Testis (tissue), 3 donors: ENCODE data around the gene C16orf90. TPM values are rescaled to one million over a fixed set of nuclear protein-coding genes. Genes with fewer than 3 reads are reported as not detected.

ENCODE experiments used
- DNase-seq: peaks from one replicate; pipeline ENCODE4 v3.0.0-alpha.2; 2019
- H3K27ac ChIP-seq, 2 donors: fragments of 200-600 bp; sonication (generic); one replicate each; pipeline ENCODE4 v1.5.1; 2019
- H3K27me3 ChIP-seq: fragments of 200-600 bp; sonication (generic); one replicate; pipeline ENCODE4 v1.5.1; 2019
- H3K36me3 ChIP-seq: fragments of 200-600 bp; sonication (generic); one replicate; pipeline ENCODE4 v1.5.1; 2017; ENCODE audit warnings: low read depth; ENCODE audit errors: missing control alignments
- H3K4me1 ChIP-seq: fragments of 200-600 bp; sonication (generic); one replicate; pipeline ENCODE4 v1.5.1; 2019
- H3K4me3 ChIP-seq, 2 donors: fragments of 200-600 bp; sonication (generic); one replicate each; pipeline ENCODE4 v1.5.1; 2017 to 2019
- H3K9me3 ChIP-seq: fragments of 200-600 bp; sonication (generic); one replicate; pipeline ENCODE4 v1.5.1; 2017
- CTCF ChIP-seq, 3 experiments: fragments of 450-650 bp in 2 of 3; fragments of 200-600 bp in 1 of 3; sonication (generic) in 1 of 3; IDR thresholded peaks; one replicate each; pipeline ENCODE4 v1.5.1; 2016 to 2019; ENCODE audit warnings: antibody characterized with exemption in 3 of 3, mild to moderate bottlenecking in 2 of 3, moderate library complexity in 1 of 3
- POLR2A ChIP-seq: fragments of 450-650 bp; IDR thresholded peaks from one replicate; pipeline ENCODE4 v1.6.1; 2017; ENCODE audit warnings: antibody characterized with exemption, mild to moderate bottlenecking, moderate library complexity
- WGBS, 2 donors: methylation state at CpG; one replicate each; pipeline ENCODE4 v1.1.5; 2018; 5-methylcytosine and 5-hydroxymethylcytosine counted together
- intact Hi-C: fragments of 100-400 bp; cut with DNase I; formaldehyde crosslinking; loops from one replicate; pipeline ENCODE4 v1.15.1; 2023; ENCODE audit warnings: low total_unique reads
- polyA plus RNA-seq: library from polyadenylated mRNA; stranded (reverse); fragments of 350-450 nt; fragmentation: Illumina TruSeq; extraction: RNeasy Lipid Tissue Mini Kit (QIAGEN cat#74804); gene quantifications from one replicate; pipeline ENCODE4 v1.2.3, GENCODE V29; 2014; ENCODE audit warnings: low read depth, low replicate concordance; ENCODE audit not compliant: insufficient read depth
- total RNA-seq, 2 donors: library from RNA; depleted of rRNA; stranded (reverse); fragments of >200 nt; gene quantifications; one replicate each; pipeline ENCODE4 v1.2.3, GENCODE V29; 2016

Gene C16orf90
- total and polyA plus RNA-seq, 3 donors from 2014 or later = 14.2 to 52.1 (median 33.8) TPM

- H3K27me3 ChIP-seq = no peaks in the 10 kb centered on the region
- intact Hi-C loops = no loop called here
- H3K4me3 ChIP-seq = no peak overlapping the region
- H3K4me1 ChIP-seq = peaks cover 18% of the 10 kb centered on the region
- H3K9me3 ChIP-seq = no peaks in the 10 kb centered on the region
- no peaks in the 10 kb centered on the region for H3K36me3 ChIP-seq
- TF ChIP-seq CTCF (IDR thresholded peaks at IDR 0.05) = no peak
- no peak for TF ChIP-seq POLR2A
- 82 to 89% methylated on average over 10 of the region's 10 CpGs for WGBS, 2 donors
- H3K27ac ChIP-seq = no peak overlapping the region
- no peak for DNase-seq
Measured at GRCh38 chr16:3472878-3473595, 22.3 kb downstream of the C16orf90 start.

GRCh38 chr16:3471518-3472176 is 23.6 kb downstream of the C16orf90 start:
- 85 to 88% methylated on average over 18 to 20 of the region's 20 CpGs for WGBS, 2 donors
- TF ChIP-seq CTCF (IDR thresholded peaks at IDR 0.05) (no peak), POLR2A (no peak)
- H3K9me3 ChIP-seq = no peaks in the 10 kb centered on the region
- no peaks in the 10 kb centered on the region for H3K27me3 ChIP-seq
- H3K36me3 ChIP-seq = no peaks in the 10 kb centered on the region
- H3K4me1 ChIP-seq = peaks cover 31% of the 10 kb centered on the region
- intact Hi-C loops = no loop called here
- no peak overlapping the region for H3K4me3 ChIP-seq
- no peak overlapping the region for H3K27ac ChIP-seq
- DNase-seq = no peak

- Histone ChIP-seq H3K4me3 (no peak overlapping the region), H3K27ac (no peak overlapping the region), H3K36me3 (no peaks in the 10 kb centered on the region), H3K4me1 (peaks cover 33% of the 10 kb centered on the region), H3K9me3 (no peaks in the 10 kb centered on the region), H3K27me3 (no peaks in the 10 kb centered on the region)
- TF ChIP-seq POLR2A (no peak), CTCF (IDR thresholded peaks at IDR 0.05) (no peak)
- WGBS, 2 donors = 92 to 93% methylated on average over 9 of the region's 9 CpGs
- intact Hi-C loops = no loop called here
- DNase-seq = no peak
Measured at GRCh38 chr16:3470723-3471122, 24.6 kb downstream of the C16orf90 start.

GRCh38 chr16:3469736-3470135 is 25.6 kb downstream of the C16orf90 start:
- no peaks in the 10 kb centered on the region for H3K36me3 ChIP-seq
- H3K27ac ChIP-seq = no peak overlapping the region
- no peaks in the 10 kb centered on the region for H3K9me3 ChIP-seq
- 88% methylated on average over 7 of the region's 7 CpGs; no CpG with 5 or more reads in 1 of the 2 donors for WGBS, 2 donors
- H3K27me3 ChIP-seq = no peaks in the 10 kb centered on the region
- peaks cover 36% of the 10 kb centered on the region for H3K4me1 ChIP-seq
- intact Hi-C loops = no loop called here
- H3K4me3 ChIP-seq = no peak overlapping the region
- DNase-seq = no peak
- no peak for TF ChIP-seq CTCF (IDR thresholded peaks at IDR 0.05)
- no peak for TF ChIP-seq POLR2A
